HepG2 (cell line): ENCODE data around the gene GALNT10. TPM values are rescaled to one million over a fixed set of nuclear protein-coding genes. Genes with fewer than 3 reads are reported as not detected.

Source experiments
- ATAC-seq: fragments of 200-7000 bp; cut with Tn5 transposase; 3 replicates; pipeline ENCODE4 v1.9.1; 2020; ENCODE audit warnings: mild to moderate bottlenecking, moderate library complexity
- BruUV-seq: library from RNA; stranded (reverse); fragments of 400-500 nt; replicated peaks from 2 replicates; lab custom pipeline; 2021; lab: Mats Ljungman, UMichigan
- CTCF ChIA-PET: fragments of 300-600 bp; formaldehyde crosslinking; extraction: SDS; loops from one replicate; lab custom pipeline; 2021; ENCODE audit warnings: low total read pairs, inconsistent platforms, low intra/inter-chr PET ratio; lab: Yijun Ruan, JAX
- POLR2A ChIA-PET: fragments of 350-600 bp; sonication (Branson Sonifier 250); formaldehyde crosslinking; loops from one replicate; lab custom pipeline; 2020; ENCODE audit warnings: antibody characterized with exemption, inconsistent platforms; lab: Yijun Ruan, JAX
- DNase-seq: peaks from one replicate; pipeline ENCODE4 v3.0.0-alpha.2; 2015; ENCODE audit warnings: low spot score
- FAIRE-seq: peaks from 3 replicates; lab custom pipeline; 2011; peaks lifted over from hg19 to GRCh38; lab: Jason Lieb, UNC
- H2AFZ ChIP-seq: one replicate; pipeline ENCODE4 v1.6.1; 2011; ENCODE audit warnings: low read length, inconsistent platforms
- H3K27ac ChIP-seq: fragments of 300-600 bp; 3 replicates; pipeline ENCODE4 v1.8.0; 2011; ENCODE audit warnings: mixed run types, mild to moderate bottlenecking, mixed read lengths, low read length, inconsistent platforms; ENCODE audit not compliant: insufficient read depth; ENCODE audit errors: extremely low read length
- H3K27me3 ChIP-seq, 2 experiments: fragments of 200-600 bp in 1 of 2; 2 replicates in 1 of 2; 3 replicates in 1 of 2; pipeline versions ENCODE4 v1.6.0 to v1.8.0; 2011; ENCODE audit warnings: low read length in 2 of 2, mild to moderate bottlenecking in 2 of 2, moderate library complexity in 2 of 2, inconsistent platforms in 1 of 2; ENCODE audit not compliant: insufficient read depth in 2 of 2, control insufficient read depth in 1 of 2
- H3K36me3 ChIP-seq, 2 experiments: fragments of 200-600 bp in 1 of 2; replicated peaks in 1 of 2; 2 replicates in 1 of 2; 3 replicates in 1 of 2; pipeline versions ENCODE4 v1.5.1 to v1.8.0; 2011; ENCODE audit warnings: low read length in 2 of 2, inconsistent platforms in 1 of 2; ENCODE audit not compliant: insufficient read depth in 2 of 2, control insufficient read depth in 1 of 2
- H3K4me1 ChIP-seq: 2 replicates; pipeline ENCODE4 v1.5.1; 2012; ENCODE audit warnings: low read length, inconsistent platforms; ENCODE audit not compliant: insufficient read depth
- H3K4me2 ChIP-seq: 2 replicates; pipeline ENCODE4 v1.6.0; 2011; ENCODE audit warnings: low read depth, low read length, inconsistent platforms
- H3K4me3 ChIP-seq, 3 experiments: fragments of 200-600 bp in 1 of 3; sonication (generic), shearing (Covaris generic) in 1 of 3; replicated peaks in 1 of 3; 2 replicates each; pipeline ENCODE4 v1.5.1; 2011 to 2016; ENCODE audit warnings: low read length in 3 of 3, inconsistent platforms in 2 of 3, low read depth in 2 of 3, mild to moderate bottlenecking in 2 of 3, control low read depth in 1 of 3, mixed read lengths in 1 of 3; ENCODE audit not compliant: insufficient read depth in 1 of 3
- H3K79me2 ChIP-seq: one replicate; pipeline ENCODE4 v1.6.1; 2011; ENCODE audit warnings: low read length, inconsistent platforms; ENCODE audit not compliant: insufficient read depth
- H3K9ac ChIP-seq: 2 replicates; pipeline ENCODE4 v1.6.0; 2011; ENCODE audit warnings: mild to moderate bottlenecking, low read depth, low read length, inconsistent platforms; ENCODE audit not compliant: insufficient read depth
- H3K9me3 ChIP-seq: 2 replicates; pipeline ENCODE4 v1.5.1; 2012; ENCODE audit warnings: mild to moderate bottlenecking, low read length
- H4K20me1 ChIP-seq: 2 replicates; pipeline ENCODE4 v1.6.0; 2011; ENCODE audit warnings: inconsistent platforms, mild to moderate bottlenecking, low read length, moderate library complexity; ENCODE audit not compliant: insufficient read depth
- ATF7 ChIP-seq, 2 experiments: fragments of 450-650 bp in 1 of 2; sonication (generic) in 1 of 2; formaldehyde crosslinking in 1 of 2; IDR thresholded peaks; 2 replicates each; pipeline versions ENCODE4 v1.4.0 to v1.6.1; 2016 to 2020; ENCODE audit warnings: antibody characterized with exemption in 1 of 2, mild to moderate bottlenecking in 1 of 2, missing genetic modification reagents in 1 of 2
- DMAP1 ChIP-seq: IDR thresholded peaks from 2 replicates; pipeline ENCODE4 v1.6.1; 2016
- EED ChIP-seq: sonication (generic); formaldehyde crosslinking; IDR thresholded peaks from 2 replicates; pipeline ENCODE4 v1.5.0; 2020; ENCODE audit warnings: mild to moderate bottlenecking, missing genetic modification reagents
- EHMT2 ChIP-seq: fragments of 200-600 bp; sonication (generic); IDR thresholded peaks from 2 replicates; pipeline ENCODE4 v1.7.0; 2017; ENCODE audit warnings: antibody characterized with exemption, low read depth, low read length, borderline replicate concordance
- NCOR1 ChIP-seq: fragments of 200-600 bp; sonication (generic); IDR thresholded peaks from 2 replicates; pipeline ENCODE4 v1.7.0; 2017; ENCODE audit warnings: antibody characterized with exemption, low read length, borderline replicate concordance
- NR2F1 ChIP-seq, 2 experiments: fragments of 450-650 bp in 1 of 2; formaldehyde crosslinking in 1 of 2; IDR thresholded peaks; 2 replicates each; pipeline versions ENCODE4 v1.5.0 to v1.6.1; 2016 to 2020; ENCODE audit warnings: mild to moderate bottlenecking in 1 of 2, missing compliant biosample characterization in 1 of 2, missing genetic modification reagents in 1 of 2, moderate library complexity in 1 of 2
- NR2F6 ChIP-seq, 2 experiments: IDR thresholded peaks; 2 replicates each; pipeline ENCODE4 v1.6.1; 2016; ENCODE audit warnings: antibody characterized with exemption in 1 of 2, mild to moderate bottlenecking in 1 of 2
- RARA ChIP-seq: IDR thresholded peaks from 2 replicates; pipeline ENCODE4 v1.6.1; 2016; ENCODE audit warnings: missing genetic modification reagents, missing compliant biosample characterization
- STAG1 ChIP-seq: sonication (generic); formaldehyde crosslinking; IDR thresholded peaks from 2 replicates; pipeline ENCODE4 v1.4.0; 2020; ENCODE audit warnings: missing genetic modification reagents
- ZMYM4 ChIP-seq: sonication (generic); formaldehyde crosslinking; IDR thresholded peaks from 2 replicates; pipeline ENCODE4 v1.8.1; 2023; ENCODE audit warnings: mild to moderate bottlenecking, missing genetic modification reagents
- ZNF253 ChIP-seq: sonication (generic); formaldehyde crosslinking; IDR thresholded peaks from 2 replicates; pipeline ENCODE4 v1.8.0; 2022; ENCODE audit warnings: mild to moderate bottlenecking, missing genetic modification reagents, borderline replicate concordance
- ZNF264 ChIP-seq: sonication (generic); formaldehyde crosslinking; IDR thresholded peaks from 2 replicates; pipeline ENCODE4 v1.4.0; 2020; ENCODE audit warnings: missing genetic modification reagents
- WGBS: methylation state at CpG from one replicate; pipeline ENCODE4 v1.1.6; 2017; ENCODE audit warnings: low lambda C conversion rate; 5-methylcytosine and 5-hydroxymethylcytosine counted together
- in situ Hi-C: cut with HindIII; loops from 2 replicates; pipeline ENCODE4 v1.10.0; 2017; ENCODE audit warnings: low pct_unique_long_range_greater_than_20kb; ENCODE audit not compliant: extremely low pct_ligation_motif_present
- intact Hi-C: fragments of 100-400 bp; cut with micrococcal nuclease; formaldehyde crosslinking; loops from one replicate; pipeline ENCODE4 v1.10.0; 2022; ENCODE audit not compliant: unreplicated experiment
- polyA plus RNA-seq, 8 experiments: library from polyadenylated mRNA; depleted of rRNA in 3 of 8; stranded (reverse) in 7 of 8; unstranded in 1 of 8; fragments of >200 nt; fragmentation: Illumina TruSeq in 4 of 8; extraction: Trizol in 4 of 8; gene quantifications; 2 replicates each; pipeline versions ENCODE4 v1.2.1 to v1.2.3, GENCODE V29; 2011 to 2016; ENCODE audit warnings: low read depth in 4 of 8, missing spikeins in 1 of 8, mixed read lengths in 1 of 8; ENCODE audit not compliant: insufficient read depth in 1 of 8
- total RNA-seq, 5 experiments: library from RNA; depleted of rRNA; stranded (reverse); fragments of >200 nt; fragmentation: Illumina TruSeq; extraction: Trizol; gene quantifications; 2 replicates each; pipeline ENCODE4 v1.2.3, GENCODE V29; 2016; ENCODE audit warnings: low read depth in 1 of 5
- TF ChIP-seq, protein P1 (sequence below): sonication (generic); formaldehyde crosslinking; IDR thresholded peaks from 2 replicates; pipeline ENCODE4 v1.4.0; 2020; ENCODE audit warnings: missing genetic modification reagents, borderline replicate concordance
- TF ChIP-seq, protein P2 (sequence below): conservative IDR thresholded peaks from 2 replicates; pipeline ENCODE4 v1.6.1; 2018; ENCODE audit warnings: missing genetic modification reagents

Gene GALNT10
- total and polyA plus RNA-seq, 2 of the 13 experiments (the other 11 are each of a cell fraction or from before 2014, with no cell fraction given) = 8.1 to 11.2 TPM

DNA sequence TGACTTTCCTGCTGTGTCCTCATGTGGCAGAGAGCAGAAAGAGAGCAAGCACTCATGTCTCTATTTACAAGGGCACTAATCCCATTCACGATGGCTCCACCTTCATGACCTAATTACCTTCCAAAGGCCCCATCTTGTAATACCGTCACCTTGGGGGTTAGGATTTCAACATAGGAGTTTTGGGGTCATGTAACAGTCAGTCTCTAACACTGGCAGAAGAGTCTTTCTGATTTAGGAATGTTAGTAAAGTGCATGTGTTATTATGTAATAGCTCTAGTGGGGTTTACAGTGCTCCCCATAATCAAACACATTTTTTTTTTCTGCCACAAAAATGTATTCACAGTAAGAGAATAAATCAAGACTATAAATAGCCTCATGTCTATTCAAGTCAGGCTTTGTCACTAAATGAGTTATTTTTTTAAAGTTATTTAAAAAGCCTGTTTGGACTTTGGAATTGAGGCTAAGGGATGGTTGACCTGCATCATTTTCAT, 19.1 kb downstream of the GALNT10 start:
- POLR2A ChIA-PET = no interaction called here
- H3K9ac ChIP-seq = no peak overlapping the region
- H3K4me1 ChIP-seq = peaks cover 32% of the 10 kb centered on the region
- no peak overlapping the region for H3K4me2 ChIP-seq
- H3K4me3 ChIP-seq = no peak overlapping the region
- 48% methylated on average over 2 of the region's 2 CpGs for WGBS
- TF ChIP-seq NCOR1 (peak; percentile 61; the same call in 1 of the 2 replicates), ZNF264 (peak; percentile 100), NR2F1 (CRISPR knock-in tag; IDR thresholded peaks at IDR 0.05) (0 out of 4 replicates have a peak, but pooled peaks of 1 of the 2 experiments have one; percentile 20), ZNF253 (CRISPR knock-in tag) (no peak), EHMT2 (0 out of 2 replicates have a peak, but pooled peaks have one; percentile 31), ATF7 (IDR thresholded peaks at IDR 0.05) (no peak), ATF7 (CRISPR knock-in tag; IDR thresholded peaks at IDR 0.05) (no peak), NR2F6 (IDR thresholded peaks at IDR 0.05) (peak; percentile 25; the same call in 1 of the 2 replicates), NR2F6 (CRISPR knock-in tag; IDR thresholded peaks at IDR 0.05) (no peak), DMAP1 (CRISPR knock-in tag) (no peak), EED (CRISPR knock-in tag) (no peak), RARA (peak; percentile 75), STAG1 (CRISPR knock-in tag) (no peak), ZMYM4 (CRISPR knock-in tag) (peak; percentile 40; the same call in 1 of the 2 replicates)
- TF ChIP-seq, protein P1, sequence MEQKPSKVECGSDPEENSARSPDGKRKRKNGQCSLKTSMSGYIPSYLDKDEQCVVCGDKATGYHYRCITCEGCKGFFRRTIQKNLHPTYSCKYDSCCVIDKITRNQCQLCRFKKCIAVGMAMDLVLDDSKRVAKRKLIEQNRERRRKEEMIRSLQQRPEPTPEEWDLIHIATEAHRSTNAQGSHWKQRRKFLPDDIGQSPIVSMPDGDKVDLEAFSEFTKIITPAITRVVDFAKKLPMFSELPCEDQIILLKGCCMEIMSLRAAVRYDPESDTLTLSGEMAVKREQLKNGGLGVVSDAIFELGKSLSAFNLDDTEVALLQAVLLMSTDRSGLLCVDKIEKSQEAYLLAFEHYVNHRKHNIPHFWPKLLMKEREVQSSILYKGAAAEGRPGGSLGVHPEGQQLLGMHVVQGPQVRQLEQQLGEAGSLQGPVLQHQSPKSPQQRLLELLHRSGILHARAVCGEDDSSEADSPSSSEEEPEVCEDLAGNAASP = peak; percentile 27
- TF ChIP-seq, protein P2, sequence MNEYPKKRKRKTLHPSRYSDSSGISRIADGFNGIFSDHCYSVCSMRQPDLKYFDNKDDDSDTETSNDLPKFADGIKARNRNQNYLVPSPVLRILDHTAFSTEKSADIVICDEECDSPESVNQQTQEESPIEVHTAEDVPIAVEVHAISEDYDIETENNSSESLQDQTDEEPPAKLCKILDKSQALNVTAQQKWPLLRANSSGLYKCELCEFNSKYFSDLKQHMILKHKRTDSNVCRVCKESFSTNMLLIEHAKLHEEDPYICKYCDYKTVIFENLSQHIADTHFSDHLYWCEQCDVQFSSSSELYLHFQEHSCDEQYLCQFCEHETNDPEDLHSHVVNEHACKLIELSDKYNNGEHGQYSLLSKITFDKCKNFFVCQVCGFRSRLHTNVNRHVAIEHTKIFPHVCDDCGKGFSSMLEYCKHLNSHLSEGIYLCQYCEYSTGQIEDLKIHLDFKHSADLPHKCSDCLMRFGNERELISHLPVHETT (CRISPR knock-in tag) = no peak
- in situ Hi-C loops (no loop called here), intact Hi-C loops (no loop called here)
- peak; percentile 37 for DNase-seq
- H3K9me3 ChIP-seq = no peaks in the 10 kb centered on the region
- H3K36me3 ChIP-seq = no peaks in the 10 kb centered on the region; a peak in 1 of 5 replicates
- H3K27ac ChIP-seq = no peak overlapping the region
- FAIRE-seq = peak; percentile 42
- H3K27me3 ChIP-seq = no peaks in the 10 kb centered on the region
- no peaks in the 10 kb centered on the region for H3K79me2 ChIP-seq
- BruUV-seq = no TSS peak
- H2AFZ ChIP-seq = no peak overlapping the region
- CTCF ChIA-PET = no interaction called here
- ATAC-seq = peak; percentile 64
- no peaks in the 10 kb centered on the region for H4K20me1 ChIP-seq
